ENCODE data around the gene AP3S2. TPM values are rescaled to one million over a fixed set of nuclear protein-coding genes. Genes with fewer than 3 reads are reported as not detected.

AP3S2 gene
- total RNA-seq, 1 donor from 2014 or later, result 39.5 TPM

GRCh38 chr15:89808160-89808870 lies 85.5 kb downstream of the AP3S2 start:
- Histone ChIP-seq H3K4me3 (no peak overlapping the region), H3K36me3 (peaks cover 0 to 6% of the 10 kb centered on the region in 2 donors), H3K4me1 (peaks cover 42% of the 10 kb centered on the region), H3K9me3 (no peaks in the 10 kb centered on the region), H3K27ac (no peak overlapping the region), H3K27me3 (no peaks in the 10 kb centered on the region)
- TF ChIP-seq POLR2AphosphoS5 (IDR thresholded peaks at IDR 0.05; ENCODE audit: insufficient read depth in 1 of 2, low read depth in 1 of 2) (no peak), CTCF (IDR thresholded peaks at IDR 0.05) (no peak), POLR2A (IDR thresholded peaks at IDR 0.05) (no peak)
- no peak for DNase-seq (ENCODE audit: extremely low spot score in 2 of 2)
- intact Hi-C loops (cut with DNase I), result no loop called here

- DNase-seq (ENCODE audit: extremely low spot score in 2 of 2), result no peak
- intact Hi-C loops (cut with DNase I), result no loop called here
- TF ChIP-seq CTCF (IDR thresholded peaks at IDR 0.05), result no peak
- TF ChIP-seq POLR2A (IDR thresholded peaks at IDR 0.05), result no peak
- no peak for TF ChIP-seq POLR2AphosphoS5 (IDR thresholded peaks at IDR 0.05; ENCODE audit: insufficient read depth in 1 of 2, low read depth in 1 of 2)
These were observed 86.1 kb downstream of the AP3S2 start for GRCh38 chr15:89807689-89808088.

DNA sequence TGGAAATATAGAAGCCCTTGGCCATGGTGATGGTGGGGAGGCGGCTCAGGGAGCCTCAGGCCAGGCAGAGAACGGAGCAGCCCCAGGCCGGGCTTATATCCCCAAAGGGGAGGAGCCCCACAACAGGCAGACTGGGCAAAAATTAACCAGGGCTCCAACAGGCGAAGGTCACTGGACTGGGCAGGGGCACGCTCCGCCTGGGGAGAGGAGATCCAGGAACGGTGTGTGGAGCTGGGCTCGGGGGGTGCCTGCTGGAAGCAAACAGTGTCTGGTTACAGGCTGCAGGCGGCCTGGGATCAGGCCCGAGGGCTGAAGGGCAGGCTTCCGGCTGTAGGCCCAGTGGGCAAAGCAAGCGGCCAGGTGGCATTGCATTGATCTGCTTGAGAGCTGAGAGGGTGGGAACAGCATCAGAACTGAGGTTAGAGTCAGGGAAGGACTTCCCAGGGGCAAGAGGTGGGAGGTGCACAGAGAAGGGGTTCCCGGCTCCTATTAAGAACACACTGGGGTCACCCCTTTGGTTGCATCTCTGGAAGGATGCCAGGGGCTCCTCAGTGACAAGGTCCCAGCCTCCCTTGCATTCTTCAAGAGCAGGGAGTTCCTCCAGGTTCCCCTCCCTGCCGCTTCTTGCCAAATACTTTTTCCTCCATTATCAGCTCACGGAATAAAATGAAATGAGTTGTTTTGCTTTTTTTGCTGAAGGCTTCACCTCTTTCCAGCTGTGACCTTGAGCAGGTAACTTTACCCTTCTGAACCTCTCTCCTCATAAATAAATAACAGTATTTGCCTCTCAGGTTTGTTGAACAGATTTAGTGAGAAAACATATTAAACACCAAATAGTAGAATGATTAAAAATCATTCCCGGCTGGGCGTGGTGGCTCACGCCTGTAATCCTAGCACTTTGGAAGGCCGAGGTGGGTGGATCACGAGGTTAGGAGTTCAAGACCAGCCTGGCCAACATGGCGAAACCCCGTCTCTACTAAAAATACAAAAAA lies 86.9 kb downstream of the AP3S2 start:
- no peak for TF ChIP-seq POLR2AphosphoS5 (IDR thresholded peaks at IDR 0.05; ENCODE audit: insufficient read depth in 1 of 2, low read depth in 1 of 2)
- no peak for TF ChIP-seq POLR2A (IDR thresholded peaks at IDR 0.05)
- no peak for TF ChIP-seq CTCF (IDR thresholded peaks at IDR 0.05)

More at GRCh38 chr15:89807689-89808088, 86.1 kb downstream of the AP3S2 start:
- Histone ChIP-seq H3K9me3 (no peaks in the 10 kb centered on the region), H3K27me3 (no peaks in the 10 kb centered on the region), H3K36me3 (peaks cover 0 to 12% of the 10 kb centered on the region in 2 donors), H3K27ac (no peak overlapping the region), H3K4me3 (no peak overlapping the region), H3K4me1 (peaks cover 36% of the 10 kb centered on the region)

GRCh38 chr15:89806210-89806558 lies 87.6 kb downstream of the AP3S2 start:
- no peaks in the 10 kb centered on the region for H3K9me3 ChIP-seq
- no peak overlapping the region for H3K4me3 ChIP-seq
- H3K4me1 ChIP-seq, result peaks cover 21% of the 10 kb centered on the region
- peaks cover 0 to 18% of the 10 kb centered on the region in 2 donors for H3K36me3 ChIP-seq
- TF ChIP-seq POLR2AphosphoS5 (IDR thresholded peaks at IDR 0.05; ENCODE audit: insufficient read depth in 1 of 2, low read depth in 1 of 2) (no peak), POLR2A (IDR thresholded peaks at IDR 0.05) (no peak), CTCF (IDR thresholded peaks at IDR 0.05) (no peak)
- H3K27me3 ChIP-seq, result no peaks in the 10 kb centered on the region
- DNase-seq (ENCODE audit: extremely low spot score in 2 of 2), result no peak
- H3K27ac ChIP-seq, result no peak overlapping the region
- intact Hi-C loops (cut with DNase I), result no loop called here

More for the DNA sequence above, 86.9 kb downstream of the AP3S2 start:
- intact Hi-C loops (cut with DNase I), result no loop called here
- Histone ChIP-seq H3K4me1 (peaks cover 28% of the 10 kb centered on the region), H3K27me3 (no peaks in the 10 kb centered on the region), H3K27ac (no peak overlapping the region), H3K36me3 (peaks cover 0 to 18% of the 10 kb centered on the region in 2 donors), H3K4me3 (no peak overlapping the region), H3K9me3 (no peaks in the 10 kb centered on the region)
- no peak for DNase-seq (ENCODE audit: extremely low spot score in 2 of 2)

Data from vagina (tissue), 2 donors.